Coronary artery (tissue), 2 donors: ENCODE data around the gene FPR3.
"Not testable (repeated sequence)": the region's sequence is repeated elsewhere in the genome, so short reads cannot be mapped to it uniquely, and the experiment has no call there.

ENCODE experiments used
- DNase-seq: peaks from one replicate; pipeline ENCODE4 v3.0.0-alpha.2; 2017; ENCODE audit warnings: low spot score
- H3K27ac ChIP-seq, 2 donors: fragments of 200-600 bp; sonication (generic); one replicate each; pipeline ENCODE4 v1.5.1; 2016 to 2019
- H3K4me3 ChIP-seq: fragments of 200-600 bp; sonication (generic); 2 replicates; pipeline ENCODE4 v1.5.1; 2016; ENCODE audit warnings: mild to moderate bottlenecking, moderate library complexity
- CTCF ChIP-seq: fragments of 200-600 bp; sonication (generic); IDR thresholded peaks from one replicate; pipeline ENCODE4 v1.5.1; 2019; ENCODE audit warnings: antibody characterized with exemption

FPR3 gene

GRCh38 chr19:51772977-51773376, 22.0 kb upstream of the FPR3 start:
- DNase-seq, result no peak
- no peak overlapping the region for H3K27ac ChIP-seq
- TF ChIP-seq CTCF, result no peak

DNA sequence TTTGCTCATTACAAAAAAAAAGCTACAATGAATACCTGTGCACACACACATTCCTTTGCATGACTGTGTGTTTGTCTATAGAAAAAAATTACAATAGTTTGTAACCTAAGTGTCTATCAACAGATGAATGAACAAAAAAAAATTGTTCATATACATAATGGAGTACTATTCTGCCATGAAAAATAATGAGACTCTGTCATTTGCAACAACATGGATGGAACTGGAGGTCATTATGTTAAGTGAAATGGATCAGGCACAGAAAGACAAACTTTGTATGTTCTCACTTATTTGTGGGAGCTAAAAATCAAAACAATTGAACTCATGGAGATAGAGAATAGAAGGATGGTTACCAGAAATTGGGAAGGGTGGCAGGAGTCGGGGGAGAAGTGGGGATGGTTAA, 18.4 kb upstream of the FPR3 start:
- H3K4me3 ChIP-seq, H3K27ac ChIP-seq, DNase-seq: not testable (repeated sequence)

More at GRCh38 chr19:51772977-51773376, 22.0 kb upstream of the FPR3 start:
- no peak overlapping the region for H3K4me3 ChIP-seq

DNA sequence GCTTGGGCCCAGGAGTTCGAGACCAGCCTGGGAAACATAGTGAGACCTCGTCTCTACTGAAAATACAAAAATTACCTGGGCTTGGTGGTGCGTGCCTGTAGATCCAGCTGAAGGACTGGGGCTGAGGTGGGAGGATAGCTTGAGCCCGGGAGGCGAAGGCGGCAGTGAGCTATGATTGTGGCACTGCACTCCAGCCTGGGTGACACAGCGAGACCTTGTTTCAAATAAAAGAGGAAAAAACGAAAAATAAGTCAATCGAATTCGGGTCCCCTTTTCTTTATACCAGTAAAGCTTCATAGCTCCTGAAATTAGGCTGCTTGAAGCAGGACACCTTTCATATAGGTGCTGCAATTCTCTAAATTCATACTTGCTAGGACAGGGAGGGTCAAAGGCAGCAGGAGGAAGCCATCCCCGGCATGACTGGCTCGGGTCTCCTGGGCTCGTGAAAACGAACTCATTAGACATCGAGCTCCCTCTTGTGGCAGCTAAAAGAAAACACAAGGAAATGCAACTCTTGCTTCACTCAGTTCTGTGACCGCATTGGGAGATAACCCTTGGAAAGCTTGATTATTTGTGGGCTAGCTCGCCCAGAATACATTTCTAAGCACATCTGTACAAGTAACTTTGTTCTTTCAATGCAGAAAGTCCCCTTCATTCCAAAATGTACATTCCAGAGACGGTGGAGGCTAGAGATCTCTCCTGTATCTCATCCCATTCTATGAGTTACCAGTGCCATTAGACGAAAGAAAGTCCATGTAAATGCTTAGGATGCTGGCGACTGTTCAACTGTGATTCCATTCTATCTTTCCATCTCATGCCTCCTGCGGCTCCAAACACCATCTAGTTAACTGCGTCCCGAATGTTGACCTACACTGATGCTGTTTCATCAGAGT, 17.1 kb upstream of the FPR3 start:
- DNase-seq, result no peak
- no peak overlapping the region for H3K27ac ChIP-seq
- no peak overlapping the region for H3K4me3 ChIP-seq
- no peak for TF ChIP-seq CTCF

DNA sequence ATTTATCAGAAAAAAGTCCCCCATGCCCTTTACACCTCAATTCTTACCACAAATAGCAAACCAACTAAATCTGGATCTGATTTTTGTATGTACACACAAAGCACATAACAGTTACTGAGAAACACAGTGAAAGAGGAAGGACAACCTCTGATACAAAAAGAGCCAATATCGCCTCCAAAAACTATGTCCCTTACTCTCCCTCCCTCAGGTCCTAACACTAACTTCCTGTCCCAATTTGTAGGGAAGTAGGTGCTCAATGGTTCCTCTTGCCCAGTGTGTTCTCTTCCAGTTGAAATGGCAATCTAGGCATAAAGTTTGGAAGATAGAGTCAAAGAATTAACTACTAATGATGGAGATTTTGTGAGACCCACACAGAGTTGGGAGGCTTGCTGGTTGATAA, 15.8 kb upstream of the FPR3 start:
- no peak for TF ChIP-seq CTCF
- Histone ChIP-seq H3K4me3 (no peak overlapping the region), H3K27ac (no peak overlapping the region)
- no peak for DNase-seq

- TF ChIP-seq CTCF, result no peak
- no peak overlapping the region for H3K27ac ChIP-seq
- DNase-seq, result no peak
- H3K4me3 ChIP-seq, result no peak overlapping the region
Measured at GRCh38 chr19:51779703-51780102, 15.3 kb upstream of the FPR3 start.

GRCh38 chr19:51780270-51780669, 14.7 kb upstream of the FPR3 start:
- H3K4me3 ChIP-seq, result no peak overlapping the region
- no peak for DNase-seq
- no peak for TF ChIP-seq CTCF
- no peak overlapping the region for H3K27ac ChIP-seq

- no peak for DNase-seq
- no peak for TF ChIP-seq CTCF
- Histone ChIP-seq H3K4me3 (no peak overlapping the region), H3K27ac (no peak overlapping the region)
Measured at GRCh38 chr19:51781999-51782398, 13.0 kb upstream of the FPR3 start.
